GM21717 (cell line): Measurements from ENCODE around the gene MAG.
"Not testable (repeated sequence)": the region's sequence is repeated elsewhere in the genome, so short reads cannot be mapped to it uniquely, and the experiment has no call there.

Source experiments
- ATAC-seq: cut with Tn5 transposase; IDR thresholded peaks from one replicate; pipeline ENCODE4 v1.9.1; 2021; ENCODE audit warnings: mild to moderate bottlenecking, moderate library complexity; ENCODE audit not compliant: unreplicated experiment

Gene MAG

DNA sequence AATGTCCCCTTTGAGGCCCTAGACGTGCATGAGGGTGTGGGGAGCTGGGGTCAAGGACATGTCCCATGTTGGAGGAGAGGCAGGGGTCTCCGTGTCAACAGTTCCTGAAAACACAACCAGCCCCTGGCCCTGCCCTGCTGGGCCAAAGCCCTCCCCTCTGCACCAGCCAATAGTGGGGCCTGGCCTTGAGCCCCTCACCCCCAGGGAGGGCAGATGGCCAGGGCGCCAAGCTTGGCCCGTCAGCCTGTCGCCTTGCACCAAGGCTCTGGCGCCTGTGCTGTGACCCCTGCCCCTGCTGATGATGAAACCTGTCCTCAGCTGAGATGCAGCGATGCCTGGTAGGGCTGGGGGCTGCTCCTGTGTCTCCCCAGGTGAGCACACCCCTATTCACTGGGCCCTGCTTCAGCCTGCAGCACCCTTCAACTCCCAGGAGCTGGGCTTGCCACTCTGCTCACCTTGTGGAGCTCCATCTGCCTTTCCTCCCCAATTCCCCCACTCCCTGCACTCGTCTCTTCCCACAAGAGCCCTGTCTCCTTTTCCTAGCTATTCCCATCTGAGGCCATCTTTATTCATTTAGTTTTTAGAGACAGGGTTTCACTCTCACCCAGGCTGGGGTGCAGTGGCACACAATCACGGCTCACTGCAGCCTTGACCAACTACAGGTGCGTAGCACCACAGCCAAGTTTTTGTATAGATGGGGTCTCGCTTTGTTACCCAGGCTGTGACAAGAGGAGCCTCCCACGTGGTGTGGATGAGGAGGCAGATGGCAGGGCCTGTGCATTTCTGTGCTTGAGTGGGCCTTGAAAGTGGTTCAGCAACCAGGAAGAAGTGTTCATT, 11.8 kb upstream of the MAG start:
- no peak for ATAC-seq

DNA sequence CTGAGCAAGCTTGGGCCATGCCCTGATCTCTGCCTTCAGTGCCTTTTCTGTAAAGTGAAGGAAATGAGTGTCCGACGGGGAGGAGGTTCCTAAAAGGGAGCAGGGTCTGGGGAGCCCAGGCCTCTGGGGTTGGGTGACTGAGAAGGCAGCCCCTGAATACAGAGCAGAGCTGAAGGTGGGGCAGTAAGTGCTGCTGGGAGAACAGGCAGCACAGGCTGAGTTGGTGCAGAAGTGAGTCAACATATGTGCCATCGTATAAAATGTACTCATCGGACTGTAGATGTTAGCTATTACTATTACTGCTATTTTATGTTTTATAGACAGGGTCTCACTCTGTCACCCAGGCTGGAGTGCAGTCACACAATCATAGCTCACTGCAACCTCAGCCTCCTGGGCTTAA, 10.7 kb upstream of the MAG start:
- no peak for ATAC-seq

DNA sequence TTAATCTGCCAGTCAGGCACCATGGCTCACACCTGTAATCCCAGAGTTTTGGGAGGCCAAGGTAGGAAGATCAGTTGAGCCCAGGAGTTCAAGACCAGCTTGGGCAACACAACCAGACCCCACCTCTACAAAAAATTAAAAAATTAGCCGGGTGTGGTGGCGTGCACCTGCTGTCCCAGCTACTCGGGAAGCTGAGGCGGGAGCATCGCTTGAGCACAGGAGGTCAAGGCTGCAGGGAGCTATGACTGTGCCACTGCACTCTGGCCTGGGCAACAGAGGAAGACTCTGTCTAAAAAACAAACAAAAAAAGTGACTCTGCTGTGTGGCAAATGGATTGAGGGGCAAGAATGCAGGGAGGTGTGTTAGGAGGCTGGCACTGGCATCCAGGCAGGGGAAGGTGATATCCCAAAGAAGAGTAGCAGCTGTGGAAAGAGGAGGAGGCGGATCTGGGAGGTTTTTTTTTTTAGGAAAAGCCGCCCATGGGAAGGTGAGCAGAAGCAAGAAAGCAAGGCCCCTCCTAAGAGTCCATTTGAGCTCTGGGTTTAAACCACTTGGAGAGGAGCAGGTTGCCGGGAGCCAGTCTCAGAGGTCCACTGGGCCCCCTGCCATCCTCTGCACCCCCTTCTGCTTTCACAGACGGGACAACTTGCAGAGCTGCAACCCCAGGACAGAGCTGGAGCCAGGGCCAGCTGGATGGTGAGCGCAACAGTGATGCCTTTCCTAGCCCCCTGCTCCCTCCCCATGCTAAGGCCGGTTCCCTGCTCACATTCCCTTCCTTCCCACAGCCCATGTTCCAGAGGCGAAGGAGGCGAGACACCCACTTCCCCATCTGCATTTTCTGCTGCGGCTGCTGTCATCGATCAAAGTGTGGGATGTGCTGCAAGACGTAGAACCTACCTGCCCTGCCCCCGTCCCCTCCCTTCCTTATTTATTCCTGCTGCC, 7.5 kb upstream of the MAG start:
- no peak for ATAC-seq

DNA sequence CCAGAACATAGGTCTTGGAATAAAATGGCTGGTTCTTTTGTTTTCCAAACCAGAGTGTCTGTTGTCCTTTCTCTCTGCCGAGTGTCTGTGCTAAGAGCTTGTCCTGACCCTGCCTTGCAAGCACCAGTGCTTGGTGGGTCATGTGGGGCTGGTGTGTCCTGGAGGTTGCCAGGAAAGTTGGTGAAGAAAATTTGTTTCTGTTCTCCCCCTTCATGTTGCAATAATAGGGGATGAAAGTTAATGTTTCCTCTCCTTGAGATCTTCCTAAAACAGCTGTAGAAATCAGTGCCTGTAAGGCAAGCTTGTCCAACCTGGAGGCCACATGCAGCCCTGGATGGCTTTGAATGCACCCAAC, 6.9 kb upstream of the MAG start:
- ATAC-seq, result no peak

DNA sequence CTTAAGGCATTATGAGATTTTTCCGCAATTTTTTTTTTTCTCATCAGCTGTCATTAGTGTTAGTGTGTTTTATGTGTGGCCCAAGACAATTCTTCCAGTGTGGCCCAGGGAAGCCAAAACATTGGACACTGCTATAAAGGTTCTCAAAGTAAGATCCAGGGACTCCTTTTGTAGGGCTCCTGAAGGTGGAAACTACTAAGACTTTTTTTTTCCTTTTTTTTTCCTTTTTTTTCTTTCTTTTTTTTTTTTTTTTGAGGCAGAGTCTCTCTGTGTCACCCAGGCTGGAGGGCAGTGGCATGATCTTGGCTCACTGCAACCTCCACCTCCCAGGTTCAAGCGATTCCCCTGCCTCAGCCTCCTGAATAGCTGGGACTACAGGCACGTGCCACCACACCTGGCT, 6.5 kb upstream of the MAG start:
- ATAC-seq, result not testable (repeated sequence)

DNA sequence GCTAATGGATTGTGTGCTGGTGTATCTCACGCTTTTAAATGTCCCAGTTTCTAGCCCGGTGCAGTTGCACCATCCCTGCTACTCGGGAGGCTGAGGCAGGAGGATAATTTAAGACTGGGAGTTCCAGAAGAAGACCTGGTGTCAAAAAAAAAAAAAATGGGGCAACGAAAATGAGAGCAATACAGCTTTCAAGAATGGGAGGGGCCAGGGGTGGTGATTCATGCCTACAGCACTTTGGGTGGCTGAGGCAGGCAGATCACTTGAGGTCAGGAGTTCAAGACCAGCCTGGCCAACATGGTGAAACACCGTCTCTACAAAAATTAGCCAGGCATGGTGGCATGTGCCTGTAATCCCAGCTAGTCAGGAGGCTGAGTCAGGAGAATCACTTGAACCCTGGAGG, 5.9 kb upstream of the MAG start:
- ATAC-seq, result not testable (repeated sequence)

DNA sequence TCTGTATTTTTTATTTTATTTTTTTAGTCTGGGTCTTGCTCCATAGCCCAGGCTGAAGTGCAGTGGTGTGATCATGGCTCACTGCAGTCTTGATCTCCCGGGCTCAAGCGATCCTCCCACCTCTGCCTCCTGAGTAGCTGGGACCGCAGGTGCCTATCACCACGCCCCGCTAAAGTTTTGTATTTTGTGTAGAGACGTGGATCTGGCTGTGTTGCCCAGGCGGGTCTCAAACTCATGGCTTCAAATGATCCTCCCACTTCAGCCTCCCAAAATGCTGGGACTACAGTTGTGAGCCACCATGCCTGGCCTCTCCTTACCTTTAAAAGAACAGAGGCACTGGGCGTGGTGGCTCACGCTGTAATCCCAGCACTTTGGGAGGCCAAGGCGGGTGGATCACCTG, 4.2 kb upstream of the MAG start:
- ATAC-seq, result no peak

DNA sequence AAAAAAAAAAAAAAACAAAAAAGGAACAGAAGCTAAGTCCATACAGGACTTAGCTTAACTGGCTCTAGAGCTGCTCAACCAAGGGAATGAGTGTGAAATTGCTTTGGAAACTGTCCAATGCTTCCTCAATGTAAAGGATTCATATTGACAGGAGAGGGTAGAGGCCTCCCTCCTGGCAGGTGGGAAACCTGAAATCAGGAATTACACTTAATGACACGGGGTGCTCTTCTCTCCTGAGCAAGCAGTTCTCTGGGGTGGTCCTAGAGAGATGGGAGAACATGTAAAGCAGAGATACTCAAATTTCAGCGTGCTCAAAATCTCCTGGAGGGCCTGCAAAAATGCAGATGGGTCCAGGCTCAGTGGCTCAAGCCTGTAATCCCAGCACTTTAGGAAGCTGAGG, 3.6 kb upstream of the MAG start:
- ATAC-seq, result no peak

DNA sequence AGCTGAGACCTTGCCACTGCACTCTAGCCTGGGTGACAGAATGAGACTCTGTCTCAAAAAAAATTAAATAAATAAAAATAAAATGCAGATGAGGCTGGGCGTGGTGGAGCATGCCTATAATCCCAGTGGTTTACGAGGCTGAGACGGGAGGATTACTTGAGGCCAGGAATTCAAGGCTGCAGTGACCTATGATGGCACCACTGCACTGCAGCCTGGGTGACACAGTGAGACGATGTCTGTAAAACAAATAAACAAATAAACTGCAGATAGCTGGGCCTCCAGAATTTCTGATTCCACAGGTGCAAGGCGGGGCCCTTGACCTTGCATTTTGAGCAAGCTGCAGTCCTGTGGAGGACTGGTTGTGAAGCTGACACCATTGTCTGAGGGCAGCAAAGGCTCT, 3.1 kb upstream of the MAG start:
- ATAC-seq, result no peak

DNA sequence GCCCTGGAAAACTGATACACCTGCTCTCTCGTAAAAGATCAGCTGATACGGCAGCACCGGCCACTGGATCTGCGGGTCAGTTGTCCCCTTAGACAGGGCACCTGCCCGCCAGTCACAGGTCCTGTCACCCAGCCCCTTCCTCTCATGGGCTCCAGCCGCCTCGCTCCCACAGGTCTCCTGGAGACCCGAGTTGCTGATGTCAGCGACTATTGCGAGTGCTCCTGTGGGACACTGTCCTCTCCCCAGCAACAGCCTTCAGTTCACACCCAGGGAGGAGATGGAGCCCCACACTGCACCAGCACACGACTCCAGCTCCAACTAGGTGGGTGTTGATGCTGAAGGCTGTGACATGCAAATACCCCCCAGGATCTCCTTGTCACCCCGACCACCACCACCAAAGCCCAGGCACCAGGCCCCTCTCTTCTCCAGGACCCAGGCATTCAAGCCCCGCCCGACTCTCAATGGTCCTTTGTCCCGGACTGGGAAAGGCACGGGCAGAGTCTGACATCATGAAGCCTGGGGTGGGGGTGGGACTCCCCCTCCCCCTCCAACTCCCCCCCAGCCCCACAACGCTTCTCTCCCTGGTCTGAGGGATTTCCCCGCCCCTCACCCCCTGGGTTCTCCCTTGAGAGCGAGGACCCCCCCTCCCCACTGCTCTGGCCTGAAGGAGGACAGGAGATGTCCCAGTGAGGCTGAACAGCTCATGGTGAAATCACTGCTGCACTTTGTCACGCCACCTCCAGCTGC, 1.4 kb upstream of the MAG start:
- no peak for ATAC-seq

DNA sequence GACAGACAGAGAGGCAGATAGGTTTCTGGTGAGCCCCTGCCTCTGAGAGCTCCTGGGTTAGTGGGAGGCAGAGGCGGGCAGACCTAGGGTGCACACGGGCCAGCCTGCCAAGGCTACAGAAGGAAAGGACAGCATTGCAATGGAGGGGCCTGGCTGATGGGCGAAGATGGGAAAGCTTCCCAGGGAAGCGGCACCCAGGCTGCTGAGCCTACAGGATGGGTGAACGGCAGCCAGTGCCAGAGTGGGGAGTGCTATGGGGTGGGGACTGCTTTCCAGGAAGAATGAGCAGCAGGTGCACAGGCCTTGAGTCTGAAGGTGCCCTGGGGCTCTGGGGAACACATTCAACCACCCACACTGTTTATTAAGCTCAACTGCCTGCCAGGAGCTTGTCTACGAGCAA, 702 bp upstream of the MAG start:
- no peak for ATAC-seq

DNA sequence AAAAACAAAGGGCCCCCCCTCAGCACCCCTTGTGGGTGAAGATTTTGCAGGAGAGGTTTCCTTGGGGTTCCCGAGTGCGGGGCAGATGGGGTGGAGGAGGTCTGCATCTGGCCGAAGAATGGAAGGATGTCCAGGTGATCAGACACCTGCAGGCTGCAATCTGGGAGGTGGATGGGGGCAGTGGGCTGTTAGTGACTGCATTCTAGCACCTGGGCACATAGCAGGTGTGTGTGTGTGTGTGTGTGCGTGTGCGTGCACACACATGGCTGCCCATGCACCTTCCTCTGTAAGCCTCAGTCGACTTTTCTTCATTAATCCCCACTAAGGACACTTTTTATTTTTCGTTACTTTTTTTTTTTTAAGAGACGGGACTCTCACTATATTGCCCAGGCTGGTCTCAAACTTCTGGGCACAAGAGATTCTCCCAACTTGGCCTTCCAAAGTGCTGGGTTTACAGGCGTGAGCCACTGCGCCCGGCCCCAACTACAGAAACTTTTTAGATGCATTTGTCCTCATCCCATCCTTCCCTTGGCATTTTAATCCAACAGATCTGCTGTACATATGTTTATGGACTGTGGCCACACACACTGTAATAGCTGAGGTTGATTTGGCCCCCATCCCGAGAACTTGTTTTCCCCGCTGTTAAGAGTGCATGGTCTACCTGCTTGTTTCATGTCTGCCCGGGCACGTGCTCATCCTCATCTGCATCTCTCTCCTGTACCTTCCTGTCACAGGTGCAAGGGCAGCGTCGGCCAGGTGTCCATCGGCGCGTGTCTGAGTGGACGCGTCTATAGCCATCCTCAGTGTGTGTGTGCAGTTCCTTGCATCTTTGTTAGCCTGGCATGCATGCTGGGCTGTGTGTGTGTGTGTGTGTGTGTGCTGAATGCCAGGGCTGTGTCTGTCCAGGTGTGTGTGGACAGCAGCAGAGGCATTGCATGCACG, 731 bp downstream of the MAG start:
- no peak for ATAC-seq

DNA sequence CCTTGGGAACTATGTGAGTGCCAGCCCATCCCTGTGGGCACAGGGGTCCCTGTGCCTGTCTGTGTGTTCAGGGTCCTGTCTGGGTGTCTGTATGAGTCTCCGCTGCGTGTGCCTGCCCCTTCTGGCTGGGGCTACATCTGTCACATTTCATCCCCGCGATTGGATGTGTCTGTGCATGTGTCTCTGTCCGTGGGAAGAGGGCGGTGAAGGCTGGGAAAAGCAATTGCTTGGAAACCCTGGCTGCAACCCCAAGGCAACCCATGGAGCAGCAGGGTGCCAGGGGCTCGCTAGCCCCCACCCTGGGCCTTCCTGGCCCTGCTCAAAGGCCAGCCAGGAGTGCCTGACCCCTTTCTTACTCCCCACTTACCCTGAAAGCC, 1.4 kb downstream of the MAG start:
- no peak for ATAC-seq

DNA sequence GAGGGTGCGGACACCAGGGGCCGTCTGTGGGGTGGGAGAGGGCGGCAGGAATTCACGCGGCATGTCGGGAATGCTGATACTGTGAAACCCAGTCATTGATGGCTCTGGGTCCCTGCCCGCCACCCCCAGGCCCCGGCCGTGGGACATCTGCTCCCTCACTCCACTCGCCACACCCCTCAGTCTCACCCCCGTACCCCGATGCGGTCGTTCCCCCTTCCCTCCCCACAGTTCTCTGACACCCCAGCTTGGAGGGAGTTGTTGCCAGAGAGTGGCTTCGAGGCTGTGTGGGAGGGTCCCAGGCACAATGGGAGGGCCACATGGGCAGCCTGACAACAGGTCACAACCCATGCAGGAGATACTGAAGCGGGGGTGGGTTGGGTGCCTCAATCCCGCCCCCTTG, 1.8 kb downstream of the MAG start:
- no peak for ATAC-seq

DNA sequence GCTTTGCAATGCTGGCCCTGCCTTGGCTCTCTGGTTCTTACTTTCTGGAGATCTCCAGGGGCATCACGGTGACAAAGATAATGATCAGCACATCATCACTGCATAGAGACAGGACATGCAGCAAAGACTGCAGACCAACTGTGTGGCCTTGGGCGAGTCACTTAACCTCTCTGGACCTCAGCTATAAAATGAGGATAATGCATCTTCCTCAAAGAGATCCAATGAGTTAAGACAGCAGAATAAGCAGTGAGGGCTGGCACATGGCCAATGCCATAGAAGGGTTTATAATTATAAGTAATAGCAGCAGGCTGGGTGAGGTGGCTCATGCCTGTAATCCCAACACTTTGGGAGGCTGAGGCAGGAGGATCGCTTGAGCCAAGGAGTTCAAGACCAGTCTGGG, 2.4 kb downstream of the MAG start:
- ATAC-seq, result no peak

DNA sequence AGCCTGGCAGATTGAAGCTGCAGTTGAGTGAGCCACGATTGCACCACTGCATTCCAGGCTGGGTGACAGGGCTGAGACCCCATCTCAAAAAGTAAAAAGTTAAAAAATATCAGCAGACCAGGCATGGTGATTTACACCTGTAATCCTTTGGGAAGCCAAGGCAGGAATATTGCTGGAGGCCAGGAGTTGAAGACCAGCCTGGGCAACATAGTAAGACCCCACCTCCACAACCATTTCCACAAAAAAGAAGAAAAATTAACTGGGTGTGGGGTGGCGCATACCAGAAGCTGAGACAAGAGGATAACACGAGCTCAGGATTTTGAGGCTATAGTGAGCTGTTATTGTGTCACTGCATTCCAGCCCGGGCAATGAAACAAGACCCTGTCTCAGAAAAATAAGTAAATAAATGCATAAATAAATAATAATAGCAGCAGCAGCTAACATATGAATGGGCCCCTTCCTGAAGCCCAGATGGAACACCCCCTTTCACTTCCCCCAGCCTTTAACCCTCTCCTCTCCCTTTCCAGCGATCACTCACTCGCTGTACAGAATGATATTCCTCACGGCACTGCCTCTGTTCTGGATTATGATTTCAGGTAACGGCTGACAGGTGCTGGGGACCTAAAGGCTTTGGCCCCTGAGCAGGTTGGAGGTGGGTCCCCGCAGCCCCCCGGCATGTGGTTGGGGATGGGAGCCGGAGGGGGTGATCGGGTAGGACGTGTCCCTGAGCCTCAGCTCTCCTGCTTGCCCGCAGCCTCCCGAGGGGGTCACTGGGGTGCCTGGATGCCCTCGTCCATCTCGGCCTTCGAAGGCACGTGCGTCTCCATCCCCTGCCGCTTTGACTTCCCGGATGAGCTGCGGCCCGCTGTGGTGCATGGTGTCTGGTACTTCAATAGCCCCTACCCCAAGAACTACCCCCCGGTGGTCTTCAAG, 3.2 kb downstream of the MAG start:
- ATAC-seq, result no peak

DNA sequence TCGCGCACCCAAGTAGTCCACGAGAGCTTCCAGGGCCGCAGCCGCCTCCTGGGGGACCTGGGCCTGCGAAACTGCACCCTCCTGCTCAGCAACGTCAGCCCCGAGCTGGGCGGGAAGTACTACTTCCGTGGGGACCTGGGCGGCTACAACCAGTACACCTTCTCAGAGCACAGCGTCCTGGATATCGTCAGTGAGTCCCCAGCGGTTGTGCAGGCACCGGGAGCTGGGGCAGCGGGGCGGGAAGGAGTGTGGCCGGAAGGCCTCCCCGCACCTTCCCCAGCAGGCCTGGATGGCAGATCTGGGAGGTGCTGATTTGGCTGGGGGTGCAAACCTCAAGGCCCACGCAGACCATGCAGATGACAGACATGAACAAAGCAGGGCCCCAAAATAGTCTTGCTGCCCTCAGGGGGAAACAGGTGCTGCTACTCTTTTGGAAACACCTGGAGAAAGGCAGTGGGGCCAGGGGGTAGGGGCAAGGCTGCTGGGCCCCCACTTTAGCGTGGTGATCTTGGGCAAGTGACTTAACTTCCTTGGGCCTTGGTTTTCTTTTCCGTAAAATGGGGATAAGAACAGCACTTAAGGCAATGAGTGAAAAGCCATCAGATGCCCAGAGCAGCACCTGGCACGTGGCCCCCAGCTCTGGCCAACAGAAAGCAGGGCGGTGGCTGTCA, 4.0 kb downstream of the MAG start:
- no peak for ATAC-seq

DNA sequence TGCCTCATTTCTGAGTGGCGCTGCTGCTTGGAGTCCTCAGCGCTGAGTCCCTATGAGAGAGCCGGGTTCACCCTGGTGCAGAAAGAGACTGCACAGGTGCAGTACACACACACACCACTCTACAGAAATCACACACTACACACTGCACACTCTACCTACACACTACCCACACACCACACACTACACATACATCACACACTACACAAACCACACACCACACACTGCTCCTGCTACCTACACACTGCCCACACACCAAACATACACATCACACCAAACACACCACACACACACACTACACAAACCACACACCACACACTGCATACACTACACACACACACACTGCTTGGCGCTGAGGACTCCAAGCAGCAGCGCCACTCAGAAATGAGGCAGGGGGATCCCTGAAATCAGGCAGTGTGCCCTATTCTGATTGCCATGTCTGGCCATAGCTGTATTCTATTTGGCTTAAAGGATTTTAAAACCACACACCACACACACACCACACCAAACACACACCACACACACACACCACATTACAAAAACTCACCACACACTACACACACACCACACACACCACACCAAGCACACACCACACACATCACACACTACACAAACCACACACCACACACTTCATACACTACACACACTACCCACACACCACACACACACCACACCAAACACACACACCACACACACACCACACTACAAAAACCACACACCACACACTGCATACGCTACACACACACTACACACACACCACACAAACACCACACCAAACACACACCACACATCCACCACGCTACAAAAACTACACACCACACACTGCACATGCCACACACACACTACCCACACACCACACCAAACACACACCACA, 4.9 kb downstream of the MAG start:
- ATAC-seq, result no peak
